ENCODE data around the gene C1orf74.

The C1orf74 gene

DNA sequence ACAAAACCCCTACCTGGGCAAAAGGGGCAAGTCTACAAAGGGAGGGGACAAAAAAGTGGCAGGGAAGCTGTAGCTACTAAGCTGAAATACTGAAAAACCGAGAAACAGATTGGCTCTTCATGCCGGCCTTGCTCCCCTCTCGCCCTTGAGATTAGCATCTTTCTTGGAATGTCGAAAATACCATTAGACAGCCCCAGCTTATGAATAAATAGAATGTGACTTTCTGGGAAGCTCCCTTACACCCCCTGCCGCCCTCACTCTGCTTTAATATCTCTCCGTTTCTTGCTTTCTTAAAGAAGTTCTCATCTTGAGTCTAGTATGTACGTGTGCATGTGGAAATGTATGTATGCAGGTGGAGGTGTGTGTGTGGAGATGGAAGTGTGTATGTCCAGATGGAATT is 14.4 kb downstream of the C1orf74 start:
- H3K27ac ChIP-seq = peak overlapping the region; percentile 22 to 79
- H3K4me3 ChIP-seq = peak overlapping the region; percentile 54
- TF ChIP-seq CTCF (IDR thresholded peaks at IDR 0.05) = no peak
- DNase-seq (ENCODE audit: low spot score) = no peak

DNA sequence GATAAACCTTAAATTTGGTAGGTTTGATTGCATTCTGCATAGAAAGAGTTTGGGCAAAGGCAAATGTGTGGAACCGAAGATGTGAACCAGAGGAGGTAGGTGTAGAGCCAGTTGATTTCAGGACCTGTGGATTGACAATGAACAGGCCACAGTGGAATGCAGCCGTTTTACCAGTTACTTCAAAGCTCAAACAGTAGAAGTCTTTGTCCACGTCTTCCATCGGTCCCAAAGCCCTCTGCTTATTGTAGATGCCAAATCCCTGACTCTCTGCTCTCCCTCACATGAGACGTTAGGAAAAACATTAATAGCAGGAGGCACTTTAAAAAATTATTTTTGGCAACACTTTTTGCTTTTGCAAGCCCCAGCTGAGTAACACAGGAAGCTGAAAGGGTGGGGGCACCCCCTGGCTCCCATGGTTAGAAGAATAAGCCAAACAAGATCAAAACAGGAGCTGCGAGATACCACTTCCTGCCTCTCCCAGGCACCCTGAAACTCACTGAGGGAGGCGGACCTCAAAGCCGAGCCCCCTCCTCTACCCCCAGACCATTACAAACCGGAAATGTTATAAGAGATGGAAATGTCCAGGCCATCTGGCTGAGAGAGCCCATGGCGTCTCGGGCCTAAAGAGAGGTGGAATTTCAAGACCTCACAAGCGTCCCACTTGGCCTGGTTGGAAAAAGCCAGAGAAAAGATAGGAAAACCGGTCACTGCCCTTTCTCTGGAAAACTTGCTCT is 15.0 kb downstream of the C1orf74 start:
- no peak for TF ChIP-seq CTCF (IDR thresholded peaks at IDR 0.05)
- DNase-seq (ENCODE audit: low spot score) = no peak
- Histone ChIP-seq H3K27ac (peak overlapping the region; percentile 22 to 79), H3K4me3 (peak overlapping the region; percentile 54)

GRCh38 chr1:209768354-209768774 is 16.0 kb downstream of the C1orf74 start:
- DNase-seq (ENCODE audit: low spot score) = no peak
- peak overlapping the region in 1 of 2 donors; percentile 79 for H3K27ac ChIP-seq
- no peak for TF ChIP-seq CTCF (IDR thresholded peaks at IDR 0.05)
- H3K4me3 ChIP-seq = no peak overlapping the region

DNA sequence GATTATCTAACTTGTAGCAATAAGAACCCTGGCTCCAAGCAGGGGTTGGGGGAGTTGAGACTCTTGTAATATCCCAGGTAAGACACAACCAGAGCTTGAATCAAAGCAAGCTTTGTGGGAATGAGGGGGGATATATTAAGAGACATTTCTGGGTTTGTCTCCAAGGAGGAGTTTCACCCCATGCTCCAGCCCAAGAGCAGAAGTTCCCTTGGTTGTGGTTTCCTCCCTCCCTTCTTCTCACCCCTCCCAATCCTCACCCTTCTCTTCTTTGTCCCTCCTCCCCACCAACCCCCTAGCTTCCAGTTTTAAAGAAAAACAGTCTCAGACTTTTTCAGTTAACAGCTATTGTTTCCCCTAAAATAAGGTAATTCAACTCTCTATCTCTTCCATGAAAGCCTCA is 16.7 kb downstream of the C1orf74 start:
- TF ChIP-seq CTCF (IDR thresholded peaks at IDR 0.05) = no peak
- no peak for DNase-seq (ENCODE audit: low spot score)
- Histone ChIP-seq H3K27ac (peak overlapping the region in 1 of 2 donors; percentile 11), H3K4me3 (no peak overlapping the region)

GRCh38 chr1:209767096-209767495 is 17.3 kb downstream of the C1orf74 start:
- no peak overlapping the region for H3K4me3 ChIP-seq
- no peak for DNase-seq (ENCODE audit: low spot score)
- H3K27ac ChIP-seq = no peak overlapping the region
- TF ChIP-seq CTCF (IDR thresholded peaks at IDR 0.05) = no peak

- DNase-seq (ENCODE audit: low spot score) = no peak
- no peak overlapping the region for H3K27ac ChIP-seq
- no peak overlapping the region for H3K4me3 ChIP-seq
- TF ChIP-seq CTCF (IDR thresholded peaks at IDR 0.05) = no peak
Measured at GRCh38 chr1:209766051-209766450, 18.3 kb downstream of the C1orf74 start.

DNA sequence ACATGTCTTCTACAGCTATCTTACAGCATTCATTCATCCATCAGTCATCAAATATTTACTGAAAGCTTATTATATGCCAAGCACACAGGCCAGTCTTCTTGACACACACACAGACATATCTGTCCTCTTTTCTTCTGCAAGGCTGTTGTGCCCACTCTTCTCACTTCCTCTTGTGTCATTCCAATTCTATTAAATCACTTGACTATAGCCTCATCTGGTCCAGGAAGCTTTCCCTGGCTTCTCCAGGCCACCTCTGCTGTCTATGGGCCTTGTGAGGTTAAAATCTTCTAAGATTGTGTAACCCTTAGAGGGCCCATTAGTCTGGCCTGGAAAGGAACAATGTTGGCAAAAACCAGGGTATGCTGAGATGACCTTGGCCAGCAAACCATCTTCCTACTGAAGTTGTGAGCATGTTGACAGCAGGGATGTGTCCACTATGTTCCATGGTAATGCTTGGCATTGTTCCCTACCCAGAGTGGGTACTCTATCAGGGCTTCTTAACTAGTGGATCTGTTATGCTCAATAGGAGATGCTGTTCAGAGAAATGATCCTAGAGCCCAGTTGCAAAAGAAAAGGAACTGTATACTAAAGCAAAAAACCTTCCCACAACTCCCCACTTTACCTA is 23.2 kb downstream of the C1orf74 start:
- Histone ChIP-seq H3K4me3 (no peak overlapping the region), H3K27ac (no peak overlapping the region)
- TF ChIP-seq CTCF (IDR thresholded peaks at IDR 0.05) = no peak
- DNase-seq (ENCODE audit: low spot score) = no peak

Measured in coronary artery (tissue), 2 donors.